GDM1 (cell line): Measurements from ENCODE around the gene BEST4.
"Not testable (repeated sequence)": the region's sequence is repeated elsewhere in the genome, so short reads cannot be mapped to it uniquely, and the experiment has no call there.

Experiments used
- DNase-seq: peaks from one replicate; lab custom pipeline; 2025; lab: John Stamatoyannopoulos, UW

BEST4 gene

DNA sequence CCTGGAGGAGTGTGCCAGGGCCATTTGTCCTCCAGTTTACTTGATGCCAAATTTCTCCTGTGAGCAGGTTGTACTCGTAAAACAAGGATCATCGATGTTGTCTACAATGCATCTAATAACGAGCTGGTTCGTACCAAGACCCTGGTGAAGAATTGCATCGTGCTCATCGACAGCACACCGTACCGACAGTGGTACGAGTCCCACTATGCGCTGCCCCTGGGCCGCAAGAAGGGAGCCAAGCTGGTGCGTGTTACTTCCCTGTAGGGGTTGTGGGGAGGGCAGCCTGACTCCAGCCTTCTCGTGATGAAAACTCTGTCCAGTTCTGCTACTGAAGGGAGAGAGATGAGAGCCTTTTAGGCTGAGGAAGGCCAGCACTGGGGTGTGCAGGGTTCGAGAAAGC, 10.4 kb downstream of the BEST4 start:
- no peak for DNase-seq

GRCh38 chr1:44776730-44777068, 11.3 kb downstream of the BEST4 start:
- no peak for DNase-seq

DNA sequence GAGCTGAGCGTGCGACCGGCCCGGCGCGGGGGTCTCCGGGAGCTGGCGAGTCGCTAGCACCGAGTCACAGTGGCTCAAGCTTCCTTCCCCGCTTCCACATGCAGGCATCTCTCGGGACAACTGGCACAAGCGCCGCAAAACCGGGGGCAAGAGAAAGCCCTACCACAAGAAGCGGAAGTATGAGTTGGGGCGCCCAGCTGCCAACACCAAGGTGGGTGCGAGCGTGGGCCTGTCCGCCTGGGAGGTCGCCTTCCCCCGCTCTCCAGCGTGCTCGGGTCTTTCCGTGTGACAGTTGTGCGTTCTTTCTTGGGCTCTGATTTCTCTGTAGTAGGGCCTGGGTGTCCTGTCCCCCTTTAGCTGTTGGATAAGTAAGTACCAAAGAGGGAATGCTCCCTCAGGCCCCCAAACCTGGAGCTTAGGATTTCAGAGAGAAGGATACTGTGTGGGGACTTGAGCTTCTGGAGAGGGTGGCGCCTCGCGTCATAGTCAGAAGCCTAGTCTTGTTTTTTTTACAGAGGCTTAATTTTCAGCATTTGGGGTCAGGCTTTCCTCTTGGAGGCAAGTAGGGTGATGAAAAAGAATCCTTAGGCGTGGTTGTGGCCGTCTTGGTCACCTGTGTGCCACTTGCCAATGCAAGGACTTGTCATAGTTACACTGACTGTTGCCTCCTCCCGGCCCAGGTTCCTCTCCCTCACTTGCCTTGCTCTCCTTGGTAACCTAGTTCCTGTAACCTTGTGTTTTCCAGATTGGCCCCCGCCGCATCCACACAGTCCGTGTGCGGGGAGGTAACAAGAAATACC, 11.8 kb downstream of the BEST4 start:
- no peak for DNase-seq

GRCh38 chr1:44775078-44775929, 12.7 kb downstream of the BEST4 start, which contains the start of gene RPS8:
Gene RPS8, plus strand, starts transcription at chr1:44775540. Its CDS starts 57 bp downstream, at chr1:44775597.
- DNase-seq: peak; percentile 90

DNA sequence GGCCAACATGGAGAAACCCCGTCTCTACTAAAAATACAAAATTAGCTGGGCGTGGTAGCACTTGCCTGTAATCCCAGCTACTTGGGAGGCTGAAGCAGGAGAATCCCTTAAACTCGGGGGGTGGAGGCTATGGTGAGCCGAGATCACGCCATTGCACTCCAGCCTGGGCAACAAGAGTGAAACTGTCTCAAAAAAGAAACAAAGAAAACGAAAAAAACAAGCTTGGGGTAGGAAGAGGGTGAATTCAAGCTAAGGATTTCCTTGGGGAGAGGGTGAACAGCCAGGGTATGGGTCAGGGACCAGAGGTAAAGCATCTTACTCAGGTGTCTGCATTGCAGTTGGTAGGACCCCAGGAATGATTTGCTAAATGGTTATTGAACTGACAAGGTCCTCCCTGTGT, 21.5 kb downstream of the BEST4 start:
- not testable (repeated sequence) for DNase-seq

DNA sequence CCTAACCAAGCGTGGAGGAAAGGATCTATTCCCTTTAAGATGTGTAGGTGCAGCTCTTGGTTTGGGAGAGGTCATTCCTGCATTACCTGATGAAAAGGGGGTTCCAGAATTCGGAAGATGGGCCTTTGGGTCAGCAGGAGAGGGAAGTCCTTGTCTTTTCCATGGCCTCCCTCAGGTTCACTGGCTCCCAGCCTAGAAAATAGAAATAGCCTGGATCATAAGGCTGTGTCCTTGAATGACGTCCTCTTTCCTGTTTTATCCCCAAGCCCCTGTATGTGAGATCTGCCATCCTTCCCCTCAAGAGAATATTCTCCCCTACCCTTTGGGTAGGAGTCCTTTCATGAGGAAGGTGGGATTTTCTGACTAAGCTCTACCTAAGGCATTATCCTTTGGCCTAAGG, 27.1 kb downstream of the BEST4 start:
- no peak for DNase-seq

- DNase-seq: no peak
These were observed 28.9 kb downstream of the BEST4 start for GRCh38 chr1:44759077-44759476.

DNA sequence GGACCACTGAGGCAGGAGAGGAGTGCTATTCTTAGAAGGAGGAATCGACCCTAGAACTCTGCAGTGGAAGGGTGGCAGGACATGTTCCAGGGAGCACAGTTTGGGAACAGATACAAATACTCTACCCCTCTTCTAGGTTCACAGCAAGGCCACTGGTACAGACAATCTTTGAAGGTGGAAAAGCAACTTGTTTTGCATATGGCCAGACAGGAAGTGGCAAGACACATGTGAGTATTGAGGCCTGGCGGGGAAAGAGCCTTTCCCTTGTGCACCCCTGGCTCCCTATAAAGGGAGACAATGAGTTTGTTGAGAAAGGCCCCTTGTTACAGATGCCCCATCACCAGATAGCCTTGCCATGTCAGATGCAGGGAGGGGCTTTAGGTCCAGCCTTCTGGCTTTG, 30.6 kb downstream of the BEST4 start:
- DNase-seq: no peak

DNA sequence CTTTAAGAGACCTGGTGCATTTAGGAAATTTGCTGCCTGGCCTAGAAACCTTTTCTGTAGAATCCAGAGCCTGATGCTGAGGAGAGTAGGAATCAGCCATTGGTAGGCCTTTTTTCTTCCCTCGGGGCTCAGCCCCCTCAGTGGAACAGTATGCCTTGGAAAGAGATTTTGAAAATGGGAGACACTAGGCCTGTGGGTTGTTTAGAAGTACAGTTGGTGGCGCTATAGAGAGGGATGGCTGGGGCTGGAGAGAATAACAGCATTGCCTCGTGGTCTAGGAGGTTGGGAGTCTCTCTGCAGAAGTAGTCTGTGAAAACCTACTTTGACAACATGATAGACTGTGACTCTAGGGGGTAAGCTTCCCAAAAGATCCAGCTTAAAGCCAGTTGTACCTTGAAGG, 40.1 kb downstream of the BEST4 start:
- no peak for DNase-seq

- DNase-seq: no peak
These were observed 44.8 kb downstream of the BEST4 start for GRCh38 chr1:44743211-44743610.

- DNase-seq: no peak
These were observed 47.8 kb downstream of the BEST4 start for GRCh38 chr1:44740179-44740617.

DNA sequence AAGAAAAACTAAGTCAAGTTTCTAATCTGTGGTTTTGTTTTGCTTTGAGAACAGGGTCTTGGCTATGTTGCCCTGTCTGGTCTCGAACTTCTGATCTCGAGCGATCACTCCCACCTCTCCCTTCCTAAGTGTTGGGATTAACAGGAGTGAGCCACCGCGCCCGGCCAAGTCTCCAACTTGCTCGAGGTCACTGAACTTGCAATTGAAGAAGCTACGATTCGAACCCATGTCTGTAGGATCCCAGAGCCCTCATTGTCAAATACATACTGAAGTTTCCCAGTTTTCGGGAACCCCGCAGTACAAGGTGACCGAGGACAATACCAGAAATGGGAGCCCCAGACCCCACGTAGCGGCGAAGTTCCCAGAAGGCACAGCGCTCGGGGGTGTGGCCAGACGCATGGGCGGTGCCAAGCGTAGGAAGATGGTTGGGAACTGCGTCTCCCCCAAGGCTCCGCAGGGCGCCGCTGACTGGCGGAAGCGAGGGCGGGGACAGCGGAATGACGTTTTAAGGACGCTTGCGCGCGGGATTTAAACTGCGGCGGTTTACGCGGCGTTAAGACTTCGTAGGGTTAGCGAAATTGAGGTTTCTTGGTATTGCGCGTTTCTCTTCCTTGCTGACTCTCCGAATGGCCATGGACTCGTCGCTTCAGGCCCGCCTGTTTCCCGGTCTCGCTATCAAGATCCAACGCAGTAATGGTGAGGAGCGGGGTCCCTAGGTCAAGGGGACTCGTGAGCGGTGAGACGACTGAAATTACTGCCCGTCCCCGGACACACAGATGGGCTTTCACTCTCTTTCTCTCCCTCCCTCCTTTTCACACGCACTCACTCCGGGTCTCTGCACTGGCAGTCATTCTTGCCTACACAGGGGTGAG, 48.4 kb downstream of the BEST4 start, which contains the start of gene KIF2C:
Gene KIF2C, plus strand, starts transcription at position 531 of the 872 bp plus-strand sequence. Its CDS starts 96 bp downstream, at position 627.
- peak; percentile 96 for DNase-seq

DNA sequence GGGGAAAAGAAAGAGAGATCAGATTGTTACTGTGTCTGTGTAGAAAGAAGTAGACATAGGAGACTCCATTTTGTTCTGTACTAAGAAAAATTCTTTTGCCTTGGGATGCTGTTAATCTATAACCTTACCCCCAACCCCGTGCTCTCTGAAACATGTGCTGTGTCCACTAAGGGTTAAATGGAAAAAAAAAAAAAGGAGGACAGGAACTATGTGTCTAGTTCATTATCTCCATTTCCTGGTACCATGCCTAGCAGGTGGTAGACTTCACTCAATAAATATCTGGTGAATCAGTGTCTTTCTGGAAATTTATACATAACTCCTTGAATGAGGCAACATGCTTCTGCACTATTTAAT, 49.0 kb downstream of the BEST4 start:
- not testable (repeated sequence) for DNase-seq

DNA sequence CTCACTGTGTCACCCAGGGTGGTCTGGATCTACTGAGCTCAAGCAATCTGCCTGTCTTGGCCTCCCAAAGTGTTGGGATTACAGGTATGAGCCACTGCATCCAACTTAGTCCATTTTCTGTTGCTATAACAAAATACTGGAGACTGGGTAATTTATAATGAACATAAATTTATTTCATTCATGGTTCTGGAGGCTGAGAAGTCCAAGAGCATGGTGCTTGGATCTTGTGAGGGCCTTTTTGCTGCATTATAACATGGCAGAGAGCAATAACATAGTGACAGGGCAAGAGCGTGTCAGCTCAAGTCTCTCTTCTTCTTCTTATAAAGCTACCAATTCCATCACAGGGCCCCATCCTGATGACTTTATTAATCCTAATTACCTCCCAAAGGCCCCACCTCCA, 52.0 kb downstream of the BEST4 start:
- DNase-seq: no peak

DNA sequence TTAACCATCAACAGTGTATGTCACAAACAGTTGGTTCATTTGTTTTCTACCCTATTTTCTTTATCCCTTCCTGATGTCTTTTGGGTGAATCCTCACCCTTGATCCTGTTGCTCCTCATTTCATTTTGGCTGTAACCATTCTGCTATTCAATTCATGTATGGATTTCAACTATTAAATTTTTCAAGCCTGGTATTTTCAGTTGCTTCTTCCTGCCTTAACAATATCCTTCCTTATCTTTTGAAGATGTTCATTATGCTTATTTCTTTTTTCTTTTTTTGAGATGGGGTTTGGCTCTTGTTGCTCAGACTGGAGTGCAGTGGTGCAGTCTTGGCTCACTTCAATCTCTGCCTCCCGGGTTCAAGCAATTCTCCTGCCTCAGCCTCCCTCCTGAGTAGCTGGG, 54.2 kb downstream of the BEST4 start:
- no peak for DNase-seq
